K562 (cell line): ENCODE measurements around the gene FKRP. TPM values are rescaled to one million over a fixed set of nuclear protein-coding genes. Genes with fewer than 3 reads are reported as not detected.

ENCODE experiments used
- ARID2 ChIP-seq: fragments of 450-650 bp; IDR thresholded peaks from 2 replicates; pipeline ENCODE4 v1.6.1; 2017; ENCODE audit warnings: antibody characterized with exemption, mild to moderate bottlenecking
- ARNT ChIP-seq, 2 experiments: fragments of 450-650 bp; IDR thresholded peaks; 2 replicates each; pipeline ENCODE4 v1.6.1; 2016; ENCODE audit warnings: mild to moderate bottlenecking in 1 of 2
- ATF7 ChIP-seq: fragments of 450-650 bp; IDR thresholded peaks from 2 replicates; pipeline ENCODE4 v1.7.1; 2014; ENCODE audit warnings: mild to moderate bottlenecking, moderate library complexity
- BRD9 ChIP-seq: fragments of 450-650 bp; IDR thresholded peaks from 2 replicates; pipeline ENCODE4 v1.6.1; 2018; ENCODE audit warnings: low read depth; ENCODE audit not compliant: partially characterized antibody
- CBFA2T3 ChIP-seq: fragments of 450-650 bp; IDR thresholded peaks from 2 replicates; pipeline ENCODE4 v1.6.1; 2017
- CBX2 ChIP-seq: fragments of 200-600 bp; sonication (generic); IDR thresholded peaks from one replicate; pipeline ENCODE4 v1.6.1; 2012; ENCODE audit warnings: mild to moderate bottlenecking, low read length, inconsistent platforms; ENCODE audit not compliant: insufficient read depth, poor library complexity, severe bottlenecking
- CEBPG ChIP-seq, 3 experiments: fragments of 200-800 bp in 1 of 3; sonication (Bioruptor generic) in 1 of 3; sonication (generic) in 1 of 3; formaldehyde crosslinking in 1 of 3; IDR thresholded peaks in 2 of 3; conservative IDR thresholded peaks in 1 of 3; 2 replicates each; pipeline versions ENCODE4 v1.6.1 to v1.8.0; 2016 to 2022; ENCODE audit warnings: missing compliant biosample characterization in 2 of 3, missing genetic modification characterization in 2 of 3, mild to moderate bottlenecking in 1 of 3, missing genetic modification reagents in 1 of 3
- FOXM1 ChIP-seq, 2 experiments: fragments of 450-650 bp in 1 of 2; sonication (generic) in 1 of 2; formaldehyde crosslinking in 1 of 2; IDR thresholded peaks; 2 replicates each; pipeline versions ENCODE4 v1.6.1 to v1.9.0; 2017 to 2022; ENCODE audit warnings: low read depth in 2 of 2, mild to moderate bottlenecking in 2 of 2, missing genetic modification reagents in 1 of 2, moderate library complexity in 1 of 2
- HOXB6 ChIP-seq: fragments of 250-450 bp; sonication (Bioruptor Pico); IDR thresholded peaks from 2 replicates; pipeline ENCODE4 v1.5.1; 2022; ENCODE audit warnings: mild to moderate bottlenecking, borderline replicate concordance
- JUNB ChIP-seq: fragments of 450-650 bp; formaldehyde crosslinking; conservative IDR thresholded peaks from 2 replicates; pipeline ENCODE4 v1.4.0; 2020; ENCODE audit warnings: mild to moderate bottlenecking
- JUND ChIP-seq, 2 experiments: IDR thresholded peaks; 2 replicates in 1 of 2; 3 replicates in 1 of 2; pipeline ENCODE4 v1.6.1; 2011; ENCODE audit warnings: borderline replicate concordance in 2 of 2, low read depth in 2 of 2, low read length in 2 of 2, improper control_type of control experiment in 1 of 2, missing biosample characterization in 1 of 2, missing genetic modification characterization in 1 of 2, missing genetic modification reagents in 1 of 2
- KDM5B ChIP-seq: fragments of 200-600 bp; sonication (generic); IDR thresholded peaks from 2 replicates; pipeline ENCODE4 v1.6.1; 2012; ENCODE audit warnings: low read depth, mild to moderate bottlenecking, moderate library complexity, low read length, control low read depth, inconsistent platforms; ENCODE audit not compliant: insufficient replicate concordance
- PHF8 ChIP-seq: fragments of 200-600 bp; sonication (generic); IDR thresholded peaks from 2 replicates; pipeline ENCODE4 v1.6.1; 2012; ENCODE audit warnings: mixed run types, mild to moderate bottlenecking, inconsistent platforms, low read length, moderate library complexity, borderline replicate concordance
- POLR2H ChIP-seq: IDR thresholded peaks from 2 replicates; pipeline ENCODE4 v1.6.1; 2016; ENCODE audit warnings: missing genetic modification characterization, low read depth, mild to moderate bottlenecking, control low read depth, missing compliant biosample characterization, moderate library complexity
- RCOR1 ChIP-seq, 2 experiments: IDR thresholded peaks; 2 replicates each; pipeline ENCODE4 v1.6.1; 2012; ENCODE audit warnings: low read depth in 2 of 2, low read length in 2 of 2, borderline replicate concordance in 1 of 2, improper control_type of control experiment in 1 of 2
- SMARCC2 ChIP-seq: fragments of 450-650 bp; IDR thresholded peaks from 2 replicates; pipeline ENCODE4 v1.6.1; 2017; ENCODE audit warnings: antibody characterized with exemption, moderate library complexity, mild to moderate bottlenecking, low read depth
- SRSF9 ChIP-seq: fragments of 200-400 bp; formaldehyde crosslinking; IDR thresholded peaks from 2 replicates; pipeline ENCODE4 v1.6.1; 2017; ENCODE audit warnings: low read depth, low read length, borderline replicate concordance
- SUPT5H ChIP-seq: fragments of 450-650 bp; IDR thresholded peaks from 2 replicates; pipeline ENCODE4 v1.6.1; 2016
- ZBTB17 ChIP-seq: fragments of 450-650 bp; formaldehyde crosslinking; IDR thresholded peaks from 2 replicates; pipeline ENCODE4 v1.4.0; 2020; ENCODE audit warnings: mild to moderate bottlenecking
- ZNF507 ChIP-seq: conservative IDR thresholded peaks from 2 replicates; pipeline ENCODE4 v1.6.1; 2017; ENCODE audit warnings: missing genetic modification characterization, missing compliant biosample characterization
- polyA plus RNA-seq, 8 experiments: library from polyadenylated mRNA; depleted of rRNA in 4 of 8; stranded (reverse) in 5 of 8; unstranded in 3 of 8; fragments of >200 nt; fragmentation: Nextera tagmentation in 2 of 8; fragmentation: Illumina TruSeq in 1 of 8; extraction: Ambion mirVana in 2 of 8; extraction: Trizol in 1 of 8; gene quantifications; 2 replicates each; pipeline versions ENCODE4 v1.2.1 to v1.2.3, GENCODE V29; 2011 to 2014; ENCODE audit warnings: inconsistent platforms in 1 of 8, missing spikeins in 1 of 8
- total RNA-seq, 7 experiments: library from RNA; depleted of rRNA in 6 of 7; stranded (reverse); fragments of >200 nt in 6 of 7; fragmentation: Illumina TruSeq in 2 of 7; extraction: Trizol in 2 of 7; gene quantifications; 2 replicates each; pipeline versions ENCODE4 v1.2.1 to v1.2.3, GENCODE V29; 2011 to 2021; ENCODE audit warnings: low replicate concordance in 1 of 7
- TF ChIP-seq, protein P1 (sequence below): fragments of 200-800 bp; sonication (Bioruptor generic); IDR thresholded peaks from 2 replicates; pipeline ENCODE4 v1.6.1; 2016; ENCODE audit warnings: missing genetic modification characterization, missing compliant biosample characterization

The FKRP gene
- total and polyA plus RNA-seq, 9 of the 15 experiments (the other 6 are each of a cell fraction or from before 2014, with no cell fraction given) = 0.68 to 16.1 (median 6.5) TPM

DNA sequence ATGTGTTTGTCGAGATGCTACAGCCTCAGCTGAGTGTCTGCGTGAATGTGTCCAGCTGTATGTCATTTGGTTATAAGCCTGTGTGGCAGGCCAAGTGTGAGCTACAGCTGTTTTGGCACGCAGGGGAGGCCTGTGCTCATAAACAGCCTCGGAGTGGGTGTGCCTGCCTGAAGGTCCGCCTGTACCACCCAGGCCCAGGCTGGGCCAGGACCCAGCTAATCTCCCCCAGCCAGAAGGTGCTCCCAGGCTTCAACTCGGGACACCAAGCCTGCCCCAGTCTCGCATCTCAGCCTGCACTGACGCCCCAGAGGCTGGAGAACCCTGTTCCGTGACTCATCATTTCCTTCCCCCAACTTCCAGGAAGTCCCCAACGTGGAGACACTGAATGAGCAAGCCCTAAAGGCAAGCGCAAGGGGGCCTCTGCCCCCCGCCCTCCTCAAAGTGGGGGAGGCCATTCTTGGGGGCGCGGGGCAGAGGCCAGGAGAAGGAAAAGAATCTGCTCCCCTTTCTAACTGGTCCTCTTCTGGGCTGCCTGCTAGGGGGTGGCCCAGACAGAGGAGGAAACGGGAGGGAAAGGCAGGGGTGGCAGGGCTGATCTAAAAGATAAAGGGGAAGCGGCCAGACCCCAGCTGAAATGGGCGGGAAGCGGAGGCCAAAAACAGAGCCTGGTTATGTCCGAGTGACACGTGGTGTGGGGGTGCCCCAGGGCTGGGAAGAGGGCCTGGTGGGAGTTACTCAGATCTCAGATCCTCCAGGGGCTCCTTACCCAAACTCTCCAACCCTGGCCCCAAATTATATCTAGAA is 40.6 kb downstream of the FKRP start (continued):
- TF ChIP-seq KDM5B (peak; percentile 68), CEBPG (CRISPR knock-in tag; IDR thresholded peaks at IDR 0.05) (0 out of 2 replicates have a peak, but pooled peaks have one; percentile 9), CEBPG (tag; conservative IDR thresholded peaks at IDR 0.05 in 1 of 2, IDR thresholded peaks at IDR 0.05 in 1 of 2) (no peak), ZNF507 (tag) (no peak), CBX2 (no peak), ZBTB17 (CRISPR knock-in tag) (no peak), BRD9 (peak; percentile 62), SUPT5H (peak; percentile 24; the same call in 1 of the 2 replicates), ARID2 (no peak), ATF7 (peak; percentile 88), HOXB6 (CRISPR knock-in tag) (no peak), SMARCC2 (peak; percentile 85), CBFA2T3 (peak; percentile 87), FOXM1 (IDR thresholded peaks at IDR 0.05; ENCODE audit: low read depth) (peak; percentile 72), FOXM1 (CRISPR knock-in tag; IDR thresholded peaks at IDR 0.05; ENCODE audit: low read depth) (no peak), SRSF9 (no peak), RCOR1 (IDR thresholded peaks at IDR 0.05; ENCODE audit: borderline replicate concordance in 1 of 2, low read depth in 2 of 2, low read length in 2 of 2) (peak in 1 of 2 experiments; percentile 62; a peak in 1 of 4 replicates), POLR2H (peak; percentile 73), PHF8 (peak; percentile 37; the same call in 1 of the 2 replicates), JUNB (CRISPR knock-in tag) (peak; percentile 38; the same call in 1 of the 2 replicates), ARNT (IDR thresholded peaks at IDR 0.05) (peak; percentile 28 to 59; a peak in 1 of 4 replicates), JUND (IDR thresholded peaks at IDR 0.05; ENCODE audit: borderline replicate concordance, low read depth, low read length) (peak; percentile 95), JUND (tag; IDR thresholded peaks at IDR 0.05; ENCODE audit: borderline replicate concordance, low read depth, low read length) (peak; percentile 93; the same call in 2 of the 3 replicates)
- TF ChIP-seq, protein P1, sequence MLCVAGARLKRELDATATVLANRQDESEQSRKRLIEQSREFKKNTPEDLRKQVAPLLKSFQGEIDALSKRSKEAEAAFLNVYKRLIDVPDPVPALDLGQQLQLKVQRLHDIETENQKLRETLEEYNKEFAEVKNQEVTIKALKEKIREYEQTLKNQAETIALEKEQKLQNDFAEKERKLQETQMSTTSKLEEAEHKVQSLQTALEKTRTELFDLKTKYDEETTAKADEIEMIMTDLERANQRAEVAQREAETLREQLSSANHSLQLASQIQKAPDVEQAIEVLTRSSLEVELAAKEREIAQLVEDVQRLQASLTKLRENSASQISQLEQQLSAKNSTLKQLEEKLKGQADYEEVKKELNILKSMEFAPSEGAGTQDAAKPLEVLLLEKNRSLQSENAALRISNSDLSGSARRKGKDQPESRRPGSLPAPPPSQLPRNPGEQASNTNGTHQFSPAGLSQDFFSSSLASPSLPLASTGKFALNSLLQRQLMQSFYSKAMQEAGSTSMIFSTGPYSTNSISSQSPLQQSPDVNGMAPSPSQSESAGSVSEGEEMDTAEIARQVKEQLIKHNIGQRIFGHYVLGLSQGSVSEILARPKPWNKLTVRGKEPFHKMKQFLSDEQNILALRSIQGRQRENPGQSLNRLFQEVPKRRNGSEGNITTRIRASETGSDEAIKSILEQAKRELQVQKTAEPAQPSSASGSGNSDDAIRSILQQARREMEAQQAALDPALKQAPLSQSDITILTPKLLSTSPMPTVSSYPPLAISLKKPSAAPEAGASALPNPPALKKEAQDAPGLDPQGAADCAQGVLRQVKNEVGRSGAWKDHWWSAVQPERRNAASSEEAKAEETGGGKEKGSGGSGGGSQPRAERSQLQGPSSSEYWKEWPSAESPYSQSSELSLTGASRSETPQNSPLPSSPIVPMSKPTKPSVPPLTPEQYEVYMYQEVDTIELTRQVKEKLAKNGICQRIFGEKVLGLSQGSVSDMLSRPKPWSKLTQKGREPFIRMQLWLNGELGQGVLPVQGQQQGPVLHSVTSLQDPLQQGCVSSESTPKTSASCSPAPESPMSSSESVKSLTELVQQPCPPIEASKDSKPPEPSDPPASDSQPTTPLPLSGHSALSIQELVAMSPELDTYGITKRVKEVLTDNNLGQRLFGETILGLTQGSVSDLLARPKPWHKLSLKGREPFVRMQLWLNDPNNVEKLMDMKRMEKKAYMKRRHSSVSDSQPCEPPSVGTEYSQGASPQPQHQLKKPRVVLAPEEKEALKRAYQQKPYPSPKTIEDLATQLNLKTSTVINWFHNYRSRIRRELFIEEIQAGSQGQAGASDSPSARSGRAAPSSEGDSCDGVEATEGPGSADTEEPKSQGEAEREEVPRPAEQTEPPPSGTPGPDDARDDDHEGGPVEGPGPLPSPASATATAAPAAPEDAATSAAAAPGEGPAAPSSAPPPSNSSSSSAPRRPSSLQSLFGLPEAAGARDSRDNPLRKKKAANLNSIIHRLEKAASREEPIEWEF (CRISPR knock-in tag) = peak; percentile 61; the same call in 1 of the 2 replicates
